Measurements from ENCODE around the gene OPCML.

The OPCML gene

DNA sequence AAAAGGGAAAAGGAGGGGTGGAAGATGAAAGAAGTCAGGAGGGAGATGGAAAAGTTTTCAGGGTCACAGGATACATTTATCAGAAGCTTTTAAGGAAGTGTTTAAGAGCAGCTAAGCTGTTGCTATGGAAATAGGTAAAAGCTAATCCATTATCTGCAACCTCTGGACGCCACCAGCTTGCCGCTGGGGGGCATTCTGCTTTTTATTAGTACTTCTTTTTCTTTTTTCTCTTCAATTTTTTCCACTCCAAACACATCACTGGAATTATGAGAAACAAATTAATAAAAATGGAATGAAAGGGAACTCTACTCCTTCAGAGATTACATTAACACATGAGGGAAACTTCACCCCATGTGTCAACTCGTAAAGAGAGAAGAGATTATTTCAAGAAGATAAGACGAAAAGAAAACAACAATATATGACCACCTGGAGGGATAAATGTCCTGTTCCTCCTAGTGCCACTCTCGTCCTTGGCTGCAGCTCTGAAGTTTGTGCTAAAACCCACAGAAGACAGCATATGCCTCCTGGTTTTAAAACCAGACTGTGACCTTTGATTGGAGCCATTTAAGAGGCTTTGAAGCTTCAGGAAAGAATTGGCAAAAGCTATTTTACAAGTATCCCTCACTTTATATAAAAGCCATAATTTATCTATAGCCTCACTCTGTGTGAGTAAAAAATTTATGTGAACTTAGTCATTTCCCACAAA is 972.8 kb downstream of the OPCML start:
- Histone ChIP-seq H3K4me2 (ENCODE audit: low read length) (no peak overlapping the region), H3F3A (ENCODE audit: insufficient read depth, low read length) (no peaks in the 10 kb centered on the region), H3K79me2 (ENCODE audit: insufficient read depth, low read length) (no peaks in the 10 kb centered on the region), H3K4me1 (ENCODE audit: insufficient read depth, low read length, severe bottlenecking) (no peaks in the 10 kb centered on the region), H3K4me3 (ENCODE audit: low read depth, low read length, poor library complexity, severe bottlenecking) (no peak overlapping the region), H3K27ac (ENCODE audit: low read depth, low read length, poor library complexity, severe bottlenecking) (no peak overlapping the region), H2AFZ (ENCODE audit: low read length) (no peak overlapping the region), H3K9me3 (ENCODE audit: low read length) (no peaks in the 10 kb centered on the region), H3K27me3 (ENCODE audit: insufficient read depth, low read length) (no peaks in the 10 kb centered on the region), H3K9ac (ENCODE audit: low read length) (no peak overlapping the region), H3K36me3 (ENCODE audit: insufficient read depth, low read length) (no peaks in the 10 kb centered on the region), H3K9me2 (ENCODE audit: low read depth, low read length) (no peaks in the 10 kb centered on the region), H4K20me1 (ENCODE audit: insufficient read depth, low read length) (no peaks in the 10 kb centered on the region)
- TF ChIP-seq CTCF (IDR thresholded peaks at IDR 0.05; ENCODE audit: low read length), result no peak
- no peak for TF ChIP-seq EZH2 (IDR thresholded peaks at IDR 0.05; ENCODE audit: borderline replicate concordance, low read length)

DNA sequence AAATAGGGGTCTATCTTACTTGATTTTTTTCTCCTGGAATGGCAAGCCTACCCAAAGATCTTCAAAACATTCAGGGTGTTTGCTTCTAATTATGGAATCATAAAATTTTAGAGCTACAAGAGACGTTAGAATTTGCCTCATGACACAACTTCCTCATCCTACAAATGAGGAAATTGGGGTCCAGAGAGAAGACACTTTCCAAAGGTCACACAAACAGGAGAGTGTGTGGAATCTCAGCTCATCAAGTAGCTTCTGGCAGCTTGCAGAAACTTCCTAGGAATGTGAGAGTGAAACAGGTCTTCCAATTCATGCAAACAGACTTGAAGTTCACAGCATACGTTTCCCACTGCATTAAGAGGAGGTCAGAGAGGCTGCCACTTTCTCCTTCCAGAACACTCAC is 976.0 kb downstream of the OPCML start:
- Histone ChIP-seq H3F3A (ENCODE audit: insufficient read depth, low read length) (no peaks in the 10 kb centered on the region), H2AFZ (ENCODE audit: low read length) (no peak overlapping the region), H3K4me2 (ENCODE audit: low read length) (no peak overlapping the region), H4K20me1 (ENCODE audit: insufficient read depth, low read length) (no peaks in the 10 kb centered on the region), H3K9ac (ENCODE audit: low read length) (no peak overlapping the region), H3K79me2 (ENCODE audit: insufficient read depth, low read length) (no peaks in the 10 kb centered on the region), H3K27me3 (ENCODE audit: insufficient read depth, low read length) (no peaks in the 10 kb centered on the region), H3K36me3 (ENCODE audit: insufficient read depth, low read length) (no peaks in the 10 kb centered on the region), H3K4me3 (ENCODE audit: low read depth, low read length, poor library complexity, severe bottlenecking) (no peak overlapping the region), H3K9me2 (ENCODE audit: low read depth, low read length) (no peaks in the 10 kb centered on the region), H3K9me3 (ENCODE audit: low read length) (no peaks in the 10 kb centered on the region), H3K4me1 (ENCODE audit: insufficient read depth, low read length, severe bottlenecking) (no peaks in the 10 kb centered on the region), H3K27ac (ENCODE audit: low read depth, low read length, poor library complexity, severe bottlenecking) (no peak overlapping the region)
- TF ChIP-seq CTCF (IDR thresholded peaks at IDR 0.05; ENCODE audit: low read length) (no peak), EZH2 (IDR thresholded peaks at IDR 0.05; ENCODE audit: borderline replicate concordance, low read length) (no peak)

- H3K4me1 ChIP-seq (ENCODE audit: insufficient read depth, low read length, severe bottlenecking), result no peaks in the 10 kb centered on the region
- H3K9me3 ChIP-seq (ENCODE audit: low read length), result no peaks in the 10 kb centered on the region
- no peak overlapping the region for H3K27ac ChIP-seq (ENCODE audit: low read depth, low read length, poor library complexity, severe bottlenecking)
- no peaks in the 10 kb centered on the region for H3F3A ChIP-seq (ENCODE audit: insufficient read depth, low read length)
- no peak overlapping the region for H3K4me3 ChIP-seq (ENCODE audit: low read depth, low read length, poor library complexity, severe bottlenecking)
- no peaks in the 10 kb centered on the region for H3K36me3 ChIP-seq (ENCODE audit: insufficient read depth, low read length)
- H3K9ac ChIP-seq (ENCODE audit: low read length), result no peak overlapping the region
- H3K27me3 ChIP-seq (ENCODE audit: insufficient read depth, low read length), result no peaks in the 10 kb centered on the region
- H3K4me2 ChIP-seq (ENCODE audit: low read length), result no peak overlapping the region
- H2AFZ ChIP-seq (ENCODE audit: low read length), result no peak overlapping the region
- no peaks in the 10 kb centered on the region for H3K9me2 ChIP-seq (ENCODE audit: low read depth, low read length)
- no peaks in the 10 kb centered on the region for H3K79me2 ChIP-seq (ENCODE audit: insufficient read depth, low read length)
- no peaks in the 10 kb centered on the region for H4K20me1 ChIP-seq (ENCODE audit: insufficient read depth, low read length)
- no peak for TF ChIP-seq EZH2 (IDR thresholded peaks at IDR 0.05; ENCODE audit: borderline replicate concordance, low read length)
- no peak for TF ChIP-seq CTCF (IDR thresholded peaks at IDR 0.05; ENCODE audit: low read length)
Measured at GRCh38 chr11:132555617-132556016, 976.7 kb downstream of the OPCML start.

Measured in OCI-LY1 (cell line).